GM18858 (cell line): Measurements from ENCODE around the gene GNA15.

Experiments used
- ATAC-seq: cut with Tn5 transposase; IDR thresholded peaks from one replicate; pipeline ENCODE4 v1.9.1; 2021; ENCODE audit not compliant: unreplicated experiment

The GNA15 gene

DNA sequence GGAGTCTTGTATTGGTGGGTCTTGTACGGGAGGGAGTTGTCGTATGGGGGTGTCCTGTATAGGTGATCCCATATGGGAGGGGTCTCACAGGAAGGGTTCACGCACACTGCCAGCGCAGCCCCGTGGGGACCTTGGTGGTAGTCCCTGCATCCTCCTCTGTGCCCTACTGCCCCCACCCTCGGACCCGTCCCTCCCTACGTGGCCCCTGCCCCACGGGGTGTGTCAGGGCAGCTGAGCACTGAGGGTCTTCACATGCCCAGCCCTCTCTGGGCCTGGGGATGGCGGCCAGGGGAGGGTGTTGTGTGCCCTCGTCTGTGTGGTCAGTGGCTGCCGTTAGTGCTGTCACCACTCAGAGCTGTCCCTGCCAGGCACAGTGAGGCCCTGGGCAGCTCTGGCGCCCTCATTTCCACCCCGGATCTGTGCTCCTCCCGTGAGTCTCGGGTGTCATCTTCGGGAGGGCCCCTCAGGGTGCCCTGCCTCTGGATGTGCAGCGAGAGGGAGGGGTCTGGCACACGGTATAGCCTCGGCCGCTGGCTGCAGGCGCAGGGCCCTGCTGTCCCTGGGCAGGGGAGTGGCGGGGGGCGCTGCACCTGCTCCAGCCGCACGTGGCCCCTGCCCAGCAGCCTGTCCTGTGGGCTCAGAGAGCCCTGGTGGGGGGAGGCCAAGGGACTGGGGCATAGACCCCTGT, 16.0 kb upstream of the GNA15 start:
- ATAC-seq = no peak

DNA sequence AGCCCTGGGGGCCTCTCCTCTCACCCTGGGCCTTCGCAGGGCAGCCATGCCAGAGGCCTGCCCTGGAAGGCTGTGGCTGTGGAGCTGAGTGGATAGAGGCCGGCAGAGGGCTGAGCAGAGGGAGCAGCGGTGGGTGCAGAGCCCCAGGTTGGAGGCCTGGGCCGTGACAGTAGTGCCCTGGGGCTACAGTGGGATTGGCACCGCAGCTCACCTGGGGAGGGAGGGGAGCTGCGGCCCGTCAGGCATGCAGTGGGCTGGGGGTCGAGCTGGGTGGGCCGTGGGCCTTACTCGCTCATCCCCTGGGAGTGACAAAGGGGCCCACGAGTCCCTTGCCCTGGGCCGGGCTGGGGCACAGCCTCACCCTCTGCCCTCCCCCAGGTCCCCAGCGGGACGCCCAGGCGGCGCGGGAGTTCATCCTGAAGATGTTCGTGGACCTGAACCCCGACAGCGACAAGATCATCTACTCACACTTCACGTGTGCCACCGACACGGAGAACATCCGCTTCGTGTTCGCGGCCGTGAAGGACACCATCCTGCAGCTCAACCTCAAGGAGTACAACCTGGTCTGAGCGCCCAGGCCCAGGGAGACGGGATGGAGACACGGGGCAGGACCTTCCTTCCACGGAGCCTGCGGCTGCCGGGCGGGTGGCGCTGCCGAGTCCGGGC, 15.1 kb upstream of the GNA15 start:
- ATAC-seq = no peak

DNA sequence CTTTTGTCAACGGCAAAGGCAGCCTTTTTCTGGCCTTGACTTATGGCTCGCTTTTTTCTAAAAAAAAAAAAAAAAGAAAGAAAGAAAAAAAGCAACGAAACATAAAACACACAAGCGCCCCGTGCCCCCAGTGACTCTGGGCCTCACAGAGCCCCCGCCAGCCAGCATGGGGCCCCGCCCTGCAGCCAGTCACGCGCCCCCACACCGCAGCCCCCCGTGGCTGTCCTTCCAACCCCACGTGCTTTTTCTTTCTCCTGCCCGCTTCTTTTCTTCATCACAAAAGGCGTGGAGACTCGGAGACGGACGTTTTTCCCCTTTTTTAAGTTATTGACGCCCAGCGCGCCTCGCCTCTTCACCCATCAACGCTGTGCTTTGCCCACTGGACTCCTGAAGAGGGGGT, 14.4 kb upstream of the GNA15 start:
- no peak for ATAC-seq

DNA sequence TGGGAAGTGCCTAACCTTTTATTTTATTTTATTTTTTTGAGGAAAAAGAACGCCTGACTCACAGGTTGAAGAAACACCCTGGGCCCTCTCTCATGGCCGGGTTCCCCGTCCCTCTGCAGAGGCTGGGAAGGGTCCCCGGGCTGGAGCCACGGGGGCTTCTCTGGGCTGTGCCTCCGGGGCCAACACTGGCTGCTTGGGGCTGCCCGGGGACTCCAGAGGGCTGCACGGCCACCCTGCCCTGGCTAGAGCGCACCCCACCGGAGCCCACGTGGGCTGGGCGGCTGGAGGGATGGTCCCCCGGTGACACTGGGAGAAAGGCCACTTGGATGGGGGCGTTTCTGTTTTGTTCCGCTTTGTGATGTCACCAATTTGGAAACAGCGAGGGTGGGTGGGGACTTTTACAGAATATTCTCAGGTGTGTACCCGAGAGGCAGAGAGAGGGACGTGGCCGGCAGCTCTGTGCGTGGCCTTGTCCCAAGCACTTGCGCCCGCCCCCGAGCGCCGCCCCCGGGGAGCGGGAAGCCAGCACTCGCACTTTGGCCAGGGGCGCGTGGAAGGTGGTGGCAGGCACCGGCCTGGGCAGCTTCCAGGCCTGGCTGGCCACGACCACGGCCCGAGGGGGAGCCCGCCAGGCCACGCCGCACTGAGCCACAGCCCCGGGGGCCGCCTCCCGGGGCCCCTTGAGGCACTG, 13.9 kb upstream of the GNA15 start:
- no peak for ATAC-seq

DNA sequence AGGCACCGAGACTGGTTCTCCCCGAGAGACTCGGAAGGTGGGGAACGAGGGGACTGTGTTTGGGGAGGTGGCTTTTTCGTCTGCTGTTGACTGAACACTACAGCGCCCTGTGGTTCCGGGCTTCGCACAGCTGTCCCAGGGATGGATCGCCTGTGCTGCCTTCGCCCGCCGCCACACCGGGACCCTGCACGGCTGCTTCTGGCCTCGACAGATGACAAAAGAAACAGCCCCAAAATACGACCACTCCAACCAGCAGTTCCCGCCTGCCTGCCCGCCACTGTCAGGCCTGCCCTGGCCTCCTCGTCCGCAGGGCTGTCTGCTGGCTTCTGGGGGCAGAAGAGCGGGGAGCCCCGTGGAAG, 13.3 kb upstream of the GNA15 start:
- ATAC-seq = no peak

DNA sequence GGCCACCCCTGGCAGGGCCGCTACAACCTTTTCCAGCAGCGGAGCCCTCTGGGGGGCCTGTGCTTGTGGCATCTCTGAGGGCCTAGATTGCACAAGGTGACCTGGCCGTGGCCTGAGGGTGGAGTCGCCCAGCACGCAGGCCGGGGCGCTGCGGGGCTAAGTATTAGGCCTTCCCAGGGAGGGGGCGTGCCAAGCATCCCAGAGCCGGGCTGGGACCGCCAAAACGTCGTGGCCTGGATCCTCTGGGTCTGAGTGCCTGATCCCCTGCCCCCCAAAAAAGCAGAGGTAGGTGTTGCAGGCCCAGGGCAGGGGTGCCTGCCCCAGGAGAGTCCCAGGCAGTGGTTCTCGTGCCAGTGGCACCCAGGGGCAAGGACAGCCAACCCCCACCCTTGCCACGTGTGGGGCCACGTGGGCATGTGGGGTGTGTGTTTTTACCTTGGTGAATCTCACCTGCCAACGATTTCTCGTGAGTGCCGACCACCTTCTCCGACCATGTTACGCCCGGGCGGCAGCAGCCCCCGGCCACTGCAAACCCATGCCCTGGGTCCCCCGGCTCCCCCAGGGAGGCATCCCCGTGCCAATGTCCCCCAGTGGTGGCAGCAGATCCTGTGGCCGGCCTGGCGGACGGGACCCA, 12.6 kb upstream of the GNA15 start:
- ATAC-seq = no peak

DNA sequence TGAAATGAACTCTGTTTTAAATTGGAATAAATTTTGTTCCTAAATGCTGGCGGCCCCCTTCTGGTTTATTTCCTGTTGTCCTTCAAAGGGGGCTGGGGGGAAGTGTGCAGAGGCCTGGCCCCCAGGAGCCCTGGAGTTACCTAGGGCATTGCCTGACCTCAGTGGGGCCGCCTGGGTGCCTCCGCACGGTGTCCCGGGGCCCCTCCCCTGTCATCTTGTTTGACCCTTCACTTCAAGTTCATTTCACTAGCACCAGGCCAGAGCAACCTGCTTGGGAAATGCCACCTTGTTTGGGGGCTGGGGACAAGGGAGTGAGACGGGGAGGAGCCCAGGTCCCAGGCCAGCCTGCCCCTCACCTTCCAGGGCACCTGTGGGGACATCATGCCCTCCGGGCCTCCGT, 11.9 kb upstream of the GNA15 start:
- ATAC-seq = no peak

DNA sequence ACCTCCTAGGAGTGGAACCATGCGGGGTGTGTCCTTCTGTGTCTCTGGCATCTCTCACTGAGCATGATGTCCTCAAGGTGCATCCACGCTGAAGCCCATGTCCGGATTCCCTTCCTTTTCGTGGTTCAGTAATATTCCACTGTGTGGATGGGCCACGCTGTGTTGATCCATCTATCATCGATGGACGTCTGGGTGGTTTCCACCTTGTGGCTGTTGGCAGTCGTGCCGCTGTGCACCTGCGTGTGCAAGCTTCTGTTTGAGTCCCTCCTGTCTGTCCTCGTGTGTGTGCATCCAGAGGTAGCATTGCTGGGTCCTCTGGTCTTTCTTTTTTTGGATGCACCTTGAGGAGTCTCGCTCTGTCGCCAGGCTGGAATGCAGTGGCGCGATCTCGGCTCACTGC, 11.2 kb upstream of the GNA15 start:
- ATAC-seq = no peak

DNA sequence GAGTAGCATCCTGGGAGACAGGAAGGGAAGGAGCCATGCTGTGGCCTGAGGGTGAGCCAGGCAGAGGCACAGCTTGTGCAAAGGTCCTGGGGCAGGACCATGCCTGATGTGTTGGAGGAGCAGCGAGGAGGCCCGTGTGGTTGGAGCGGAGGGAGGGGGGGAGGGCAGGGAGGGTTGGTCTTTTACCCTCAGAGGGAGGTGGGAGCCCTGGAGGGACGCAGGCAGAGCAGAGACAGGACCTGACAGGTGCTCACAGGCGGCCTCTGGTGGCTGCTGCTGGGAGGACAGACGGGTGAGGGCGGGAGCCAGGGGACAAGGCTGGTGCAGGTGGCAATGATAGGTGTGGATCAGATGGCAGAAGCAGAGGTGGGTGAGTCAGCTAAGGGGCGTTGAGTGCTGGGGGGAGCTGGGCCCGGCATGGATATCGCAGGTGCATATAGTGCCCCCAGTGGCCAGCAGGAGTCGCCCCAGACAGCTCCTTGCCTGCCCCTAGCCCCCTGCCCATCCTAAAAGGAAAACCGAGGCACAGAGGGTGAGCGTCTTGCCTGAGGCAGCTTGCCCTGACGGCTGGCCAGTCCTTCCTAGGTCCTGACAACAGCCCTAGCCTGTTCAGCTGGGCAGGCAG, 9.8 kb upstream of the GNA15 start:
- ATAC-seq = no peak

DNA sequence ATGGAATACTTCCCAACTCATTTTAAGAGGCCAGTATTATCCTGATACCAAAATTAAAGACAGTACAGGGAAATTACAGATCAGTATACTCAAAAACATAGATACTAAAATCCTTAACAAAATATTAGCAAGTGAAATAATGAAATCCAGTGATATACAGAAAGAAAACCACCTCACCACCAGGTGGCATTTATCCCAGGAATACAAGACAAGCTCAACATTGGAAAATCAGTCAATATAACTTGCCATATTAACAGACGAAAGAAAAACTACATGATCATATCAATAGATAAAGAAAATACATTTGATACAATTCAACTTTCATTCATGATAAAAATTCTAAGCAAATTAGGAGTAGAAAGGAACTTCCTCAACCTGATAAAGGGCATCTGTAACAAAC, 6.7 kb upstream of the GNA15 start:
- ATAC-seq = no peak

DNA sequence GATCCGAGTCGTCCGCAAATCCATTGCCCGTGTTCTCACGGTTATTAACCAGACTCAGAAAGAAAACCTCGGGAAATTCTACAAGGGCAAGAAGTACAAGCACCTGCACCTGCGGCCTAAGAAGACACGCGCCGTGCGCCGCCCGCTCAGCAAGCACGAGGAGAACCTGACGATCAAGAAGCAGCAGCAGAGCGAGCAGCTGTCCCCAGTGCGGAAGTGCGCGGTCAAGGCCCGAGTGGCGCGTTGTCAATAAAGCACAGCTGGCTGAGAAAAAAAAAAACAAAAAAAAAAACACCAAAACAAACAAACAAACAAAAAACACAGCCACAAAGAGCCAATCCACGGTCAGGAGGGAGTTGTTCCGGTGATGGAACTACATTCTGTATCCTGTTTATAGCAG, 4.7 kb upstream of the GNA15 start:
- no peak for ATAC-seq

DNA sequence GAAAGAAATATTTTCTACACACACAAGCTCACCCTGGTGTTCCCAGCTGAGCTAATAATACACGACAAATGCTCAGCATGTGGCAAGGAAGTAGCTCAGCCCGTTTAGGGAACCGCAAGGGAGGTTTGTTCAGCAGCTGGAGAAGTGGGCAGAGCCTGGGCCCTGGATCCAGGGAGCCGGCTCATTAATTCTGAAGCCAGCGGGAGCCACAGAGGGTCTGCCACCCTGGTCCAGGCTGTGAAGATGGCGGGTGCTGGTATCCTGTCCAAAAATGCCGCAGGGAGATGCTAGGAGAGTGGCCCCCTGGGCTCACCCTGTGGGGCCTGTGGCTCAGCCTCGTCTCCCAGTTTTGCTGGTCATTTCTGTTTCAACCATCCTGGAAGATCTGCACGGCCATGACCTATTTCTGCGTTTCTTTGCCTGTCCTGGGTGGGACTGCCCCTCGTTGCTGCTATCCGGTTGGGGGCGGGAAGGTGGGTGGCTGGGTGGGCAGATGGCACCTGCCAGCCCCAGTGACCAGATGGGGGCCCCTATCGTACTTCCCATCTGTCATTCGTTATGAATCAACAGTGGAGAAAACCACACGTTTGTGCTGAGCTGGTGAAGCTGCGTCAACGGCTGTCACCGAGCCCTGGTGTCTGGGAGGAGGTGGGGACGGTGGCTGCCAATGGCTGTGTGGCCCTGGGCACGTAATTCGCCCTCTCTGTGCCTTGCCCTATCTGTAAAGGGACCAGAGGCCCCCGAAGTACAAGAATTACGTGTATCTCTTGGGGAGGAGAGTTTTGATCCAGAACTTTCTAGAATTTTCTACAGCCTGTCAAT, 2.7 kb upstream of the GNA15 start:
- ATAC-seq = no peak

DNA sequence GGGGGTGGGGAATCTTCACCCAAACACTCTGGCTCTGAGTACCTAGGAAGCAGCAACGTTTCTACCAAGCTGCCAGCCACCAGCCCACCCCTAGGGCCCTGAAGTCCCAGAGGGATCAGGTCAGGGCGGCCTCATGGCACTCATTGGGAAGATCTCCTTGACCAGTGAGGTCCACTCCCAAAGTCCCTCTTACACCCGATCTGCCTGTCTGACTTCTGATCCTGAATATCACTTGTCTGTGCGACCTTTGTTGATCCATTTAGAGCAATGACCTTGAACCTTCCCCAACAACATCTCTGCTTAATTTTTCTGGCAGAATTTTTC, 2.1 kb upstream of the GNA15 start:
- ATAC-seq = no peak

DNA sequence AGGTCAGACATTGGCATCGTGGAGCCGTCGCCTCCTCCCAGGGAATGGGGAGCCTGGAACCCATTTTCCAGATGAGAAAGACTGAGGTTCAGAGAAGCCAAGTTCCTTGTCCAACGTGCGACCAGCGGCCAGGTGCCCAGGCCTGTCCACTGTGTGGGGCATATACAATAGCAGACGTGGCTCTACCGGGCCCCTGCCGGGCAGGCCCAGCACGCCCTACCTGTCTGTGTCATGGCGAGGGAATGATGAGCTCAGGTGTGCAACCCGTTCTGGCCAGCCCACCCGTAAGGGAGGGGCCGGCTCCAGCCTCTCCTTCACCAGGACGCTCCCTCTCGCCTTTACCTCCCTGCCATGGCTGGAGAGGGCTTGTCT, 837 bp downstream of the GNA15 start:
- no peak for ATAC-seq

DNA sequence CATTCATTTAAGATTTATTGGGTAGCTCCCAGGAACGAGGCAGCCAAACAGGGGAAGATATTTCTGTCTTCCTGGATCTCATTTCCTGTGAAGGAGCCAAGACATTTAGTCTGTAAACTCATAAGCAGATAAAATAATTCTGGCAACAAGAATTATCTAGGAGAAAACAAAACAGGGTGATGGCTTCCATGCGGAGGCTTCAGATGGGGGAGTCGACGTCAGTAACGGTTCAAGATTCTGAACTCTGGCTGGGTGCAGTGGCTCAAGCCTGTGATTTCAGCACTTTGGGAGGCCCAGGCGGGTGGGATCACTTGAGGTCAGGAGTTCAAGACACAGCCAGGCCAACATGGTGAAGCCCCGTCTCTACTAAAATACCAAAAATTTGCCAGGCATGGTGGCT, 1.3 kb downstream of the GNA15 start:
- ATAC-seq = no peak

DNA sequence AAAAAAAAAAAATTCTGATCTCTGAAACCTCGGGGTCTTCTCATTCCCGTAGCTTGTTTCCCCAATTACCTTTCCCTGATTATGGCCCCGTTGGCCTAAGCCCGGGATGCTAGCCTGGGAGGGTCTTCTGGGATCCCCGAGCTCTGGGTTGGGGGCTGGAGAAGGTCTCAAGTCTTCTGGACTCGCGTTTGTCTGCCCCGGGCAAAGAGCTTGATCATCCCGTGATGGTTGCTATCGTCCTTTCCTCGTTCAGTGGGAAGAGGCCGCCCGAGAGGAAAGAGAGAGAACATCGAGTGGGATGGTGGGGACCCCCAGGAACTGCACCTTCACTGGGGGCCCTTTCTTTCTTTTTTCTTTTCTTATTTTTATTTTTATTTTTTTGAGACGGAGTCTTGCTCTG, 2.4 kb downstream of the GNA15 start:
- no peak for ATAC-seq

DNA sequence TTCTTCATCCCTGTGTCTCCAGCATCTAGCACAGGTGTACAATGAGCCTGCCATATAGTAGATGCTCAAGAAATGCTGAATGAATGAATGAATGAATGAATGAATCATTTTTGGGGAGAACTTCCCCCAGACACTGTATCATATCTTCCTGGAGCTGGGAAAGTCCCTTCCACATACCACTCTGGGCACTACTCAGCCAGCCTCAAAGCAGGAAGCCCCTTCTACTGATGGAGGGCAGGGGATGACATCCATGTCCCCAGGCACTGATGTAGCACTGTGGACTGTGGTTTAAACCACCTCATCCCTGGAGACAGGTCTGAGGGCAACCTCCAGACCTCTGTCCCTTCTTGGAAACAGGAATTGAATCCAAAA, 4.8 kb downstream of the GNA15 start:
- ATAC-seq = no peak

DNA sequence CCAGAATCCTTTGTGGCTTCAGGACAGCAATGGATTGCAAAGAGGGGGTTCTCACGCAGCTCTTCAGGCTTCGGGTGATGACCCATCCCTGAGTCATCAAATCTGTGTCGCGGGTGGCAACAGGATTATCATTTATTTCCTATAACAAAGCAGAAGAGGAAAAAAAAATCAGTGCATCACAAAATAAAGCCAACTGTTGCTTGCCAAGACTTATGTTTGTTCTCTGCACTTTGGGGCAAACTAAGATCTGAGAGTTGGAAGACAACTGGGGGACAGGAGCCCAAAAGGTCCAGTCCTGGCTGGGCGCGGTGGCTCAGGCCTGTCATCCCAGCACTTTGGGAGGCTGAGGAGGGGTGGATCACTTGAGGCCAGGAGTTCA, 6.4 kb downstream of the GNA15 start:
- no peak for ATAC-seq

DNA sequence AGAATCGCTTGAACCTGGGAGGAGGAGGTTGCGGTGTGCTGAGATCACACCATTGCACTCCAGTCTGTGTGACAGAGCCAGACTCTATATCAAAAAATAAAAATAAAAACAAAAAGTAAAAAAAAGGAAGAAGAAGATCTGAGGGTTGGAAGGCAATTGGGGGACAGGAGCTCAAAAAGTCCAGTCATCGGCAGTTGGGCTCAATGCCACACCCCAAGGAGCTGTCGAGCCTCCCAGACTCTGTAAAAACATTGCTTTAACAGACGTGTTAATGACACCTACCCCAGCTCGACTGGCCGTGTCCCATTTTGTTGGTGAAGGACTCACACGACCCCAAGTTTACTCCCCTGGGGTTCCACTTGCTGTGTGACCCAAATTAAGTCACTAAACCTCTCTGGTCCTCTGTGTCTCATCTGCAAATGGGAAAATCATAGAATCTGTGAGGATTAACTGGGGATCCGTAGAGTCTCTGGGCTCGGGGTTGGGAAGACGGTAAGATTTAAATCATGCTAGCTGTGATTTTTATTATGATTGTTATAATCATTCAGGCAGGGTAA, 7.0 kb downstream of the GNA15 start:
- ATAC-seq = no peak

DNA sequence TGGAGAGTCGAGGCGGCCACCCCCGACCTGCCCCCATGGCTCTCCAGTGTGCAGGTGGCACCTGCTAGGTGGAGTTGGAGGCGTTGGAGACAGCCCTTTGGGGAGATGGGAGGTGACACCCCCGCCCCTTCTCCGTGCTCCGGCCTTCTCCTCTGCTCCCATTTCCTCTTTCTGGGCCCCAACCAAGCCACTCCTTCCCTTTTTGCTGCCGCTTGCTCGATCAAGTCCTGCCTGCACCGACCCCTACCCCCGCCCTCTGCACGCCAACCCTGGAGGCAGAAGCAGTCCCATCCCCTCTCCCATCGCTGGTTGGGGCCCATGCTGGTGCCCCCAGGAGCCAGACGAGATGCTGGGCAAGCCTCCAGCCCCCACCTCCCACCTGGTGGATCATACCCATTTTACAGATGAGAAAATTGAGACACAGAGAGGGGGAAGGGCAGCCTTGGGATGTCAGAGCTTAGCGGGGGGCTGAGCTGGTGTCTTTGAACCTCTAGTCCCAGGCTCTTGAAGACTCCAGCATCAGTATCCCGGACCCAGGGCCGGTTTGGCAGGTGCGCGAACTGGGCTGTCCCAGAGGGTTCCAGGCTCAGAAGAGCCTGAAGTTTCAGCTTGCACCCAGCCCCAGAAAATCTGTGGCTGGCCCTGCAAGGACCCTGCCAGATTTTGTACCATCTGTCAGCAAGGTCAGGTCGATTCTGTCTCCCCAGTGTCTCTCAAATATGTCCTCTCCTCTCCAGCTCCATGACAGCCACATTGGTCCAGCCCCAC, 10.3 kb downstream of the GNA15 start:
- no peak for ATAC-seq
